Neuronal stem cell (in vitro differentiated cells): ENCODE results near the gene HOMER1.

Source experiments
- DNase-seq: peaks from one replicate; pipeline ENCODE4 v3.0.0-alpha.2; 2013; ENCODE audit warnings: low spot score
- H2AFZ ChIP-seq: one replicate; pipeline ENCODE4 v1.6.1; 2013; ENCODE audit warnings: mild to moderate bottlenecking, low read length, inconsistent platforms
- H2AK5ac ChIP-seq: 2 replicates; pipeline ENCODE4 v1.6.1; 2013; ENCODE audit warnings: low read depth, mild to moderate bottlenecking, inconsistent platforms, low read length, moderate library complexity, mixed read lengths
- H2BK120ac ChIP-seq: 2 replicates; pipeline ENCODE4 v1.6.1; 2013; ENCODE audit warnings: low read depth, mild to moderate bottlenecking, inconsistent platforms, low read length, moderate library complexity, mixed read lengths
- H2BK12ac ChIP-seq: one replicate; pipeline ENCODE4 v1.6.1; 2013; ENCODE audit warnings: low read length, inconsistent platforms
- H2BK15ac ChIP-seq: 2 replicates; pipeline ENCODE4 v1.6.1; 2013; ENCODE audit warnings: mild to moderate bottlenecking, low read length, inconsistent platforms, mixed read lengths
- H2BK5ac ChIP-seq: one replicate; pipeline ENCODE4 v1.6.1; 2013; ENCODE audit warnings: inconsistent platforms, mild to moderate bottlenecking, low read length, moderate library complexity
- H3K14ac ChIP-seq: one replicate; pipeline ENCODE4 v1.6.1; 2013; ENCODE audit warnings: low read length, inconsistent platforms
- H3K18ac ChIP-seq: 2 replicates; pipeline ENCODE4 v1.6.1; 2013; ENCODE audit warnings: low read length, inconsistent platforms
- H3K23ac ChIP-seq: 2 replicates; pipeline ENCODE4 v1.6.1; 2013; ENCODE audit warnings: low read depth, mild to moderate bottlenecking, mixed read lengths, low read length, inconsistent platforms; ENCODE audit not compliant: poor library complexity
- H3K27ac ChIP-seq: replicated peaks from 3 replicates; pipeline ENCODE4 v1.5.1; 2013; ENCODE audit warnings: low read length, inconsistent platforms
- H3K27me3 ChIP-seq, 3 experiments: 2 replicates each; pipeline ENCODE4 v1.6.1; 2013; ENCODE audit warnings: low read length in 3 of 3, mild to moderate bottlenecking in 2 of 3, inconsistent platforms in 1 of 3, low read depth in 1 of 3, mixed read lengths in 1 of 3, moderate library complexity in 1 of 3; ENCODE audit not compliant: control insufficient read depth in 3 of 3, insufficient read depth in 3 of 3
- H3K36me3 ChIP-seq, 2 donors: replicated peaks in 1 of 2; 2 replicates each; pipeline ENCODE4 v1.6.1; 2013; ENCODE audit warnings: low read length in 2 of 2; ENCODE audit not compliant: control insufficient read depth in 2 of 2, insufficient read depth in 2 of 2
- H3K4ac ChIP-seq: 2 replicates; pipeline ENCODE4 v1.6.1; 2013; ENCODE audit warnings: inconsistent platforms, mild to moderate bottlenecking, low read length, moderate library complexity
- H3K4me1 ChIP-seq, 2 donors: 1 replicate in 1 of 2; 2 replicates in 1 of 2; pipeline ENCODE4 v1.6.1; 2013; ENCODE audit warnings: low read length in 2 of 2, low read depth in 1 of 2; ENCODE audit not compliant: control insufficient read depth in 2 of 2, insufficient read depth in 1 of 2
- H3K4me2 ChIP-seq: one replicate; pipeline ENCODE4 v1.6.1; 2013; ENCODE audit warnings: mild to moderate bottlenecking, low read length, inconsistent platforms; ENCODE audit not compliant: insufficient read depth, poor library complexity, severe bottlenecking
- H3K4me3 ChIP-seq, 2 donors: 2 replicates each; pipeline ENCODE4 v1.5.1; 2013; ENCODE audit warnings: low read length in 2 of 2, mild to moderate bottlenecking in 2 of 2, inconsistent platforms in 1 of 2, moderate library complexity in 1 of 2
- H3K79me1 ChIP-seq: one replicate; pipeline ENCODE4 v1.6.1; 2013; ENCODE audit warnings: low read depth, mild to moderate bottlenecking, inconsistent platforms, low read length, moderate library complexity
- H3K9ac ChIP-seq: one replicate; pipeline ENCODE4 v1.6.1; 2013; ENCODE audit warnings: mild to moderate bottlenecking, low read depth, low read length, inconsistent platforms; ENCODE audit not compliant: poor library complexity
- H3K9me3 ChIP-seq, 2 donors: replicated peaks in 1 of 2; 2 replicates each; pipeline versions ENCODE3 to v1.6.1; 2013; ENCODE audit warnings: low read length in 2 of 2, mild to moderate bottlenecking in 2 of 2, inconsistent platforms in 1 of 2, low read depth in 1 of 2, mixed read lengths in 1 of 2, moderate library complexity in 1 of 2; ENCODE audit not compliant: control insufficient read depth in 2 of 2, insufficient read depth in 1 of 2
- H4K8ac ChIP-seq: one replicate; pipeline ENCODE4 v1.6.1; 2013; ENCODE audit warnings: low read depth, mild to moderate bottlenecking, inconsistent platforms, low read length, moderate library complexity
- H4K91ac ChIP-seq: one replicate; pipeline ENCODE4 v1.6.1; 2013; ENCODE audit warnings: low read length, low read depth, mild to moderate bottlenecking, inconsistent platforms; ENCODE audit not compliant: poor library complexity
- WGBS, 2 donors: extraction: QIAGEN DNeasy Blood & Tissue Kit; methylation state at CpG; one replicate each; pipeline ENCODE4 v1.1.7; 2013; ENCODE audit warnings: missing lambda C conversion rate in 2 of 2, mixed read lengths in 1 of 2; ENCODE audit not compliant: insufficient read length in 2 of 2, insufficient replicate concordance in 1 of 2; ENCODE audit errors: extremely low coverage in 2 of 2; 5-methylcytosine and 5-hydroxymethylcytosine counted together

HOMER1 gene

GRCh38 chr5:79454043-79454442 lies 59.9 kb downstream of the HOMER1 start:
- Histone ChIP-seq H4K91ac (no peak overlapping the region), H2BK120ac (no peak overlapping the region), H3K36me3 (peaks cover 0 to 32% of the 10 kb centered on the region in 2 donors), H3K9ac (no peak overlapping the region), H2BK5ac (no peak overlapping the region), H3K14ac (no peak overlapping the region), H2AFZ (no peak overlapping the region), H3K79me1 (no peaks in the 10 kb centered on the region), H2BK15ac (no peak overlapping the region), H2AK5ac (no peak overlapping the region), H3K4ac (no peak overlapping the region), H3K27ac (no peak overlapping the region), H3K23ac (no peak overlapping the region), H3K4me2 (no peak overlapping the region), H3K4me1 (no peaks in the 10 kb centered on the region), H3K4me3 (no peak overlapping the region), H2BK12ac (no peak overlapping the region), H3K18ac (no peak overlapping the region), H3K9me3 (no peaks in the 10 kb centered on the region), H4K8ac (no peak overlapping the region), H3K27me3 (no peaks in the 10 kb centered on the region)
- DNase-seq = no peak
- no CpG with 5 or more reads among the region's 4 CpGs for WGBS, 2 donors

GRCh38 chr5:79448336-79448735 lies 65.6 kb downstream of the HOMER1 start:
- Histone ChIP-seq H3K36me3 (peaks cover 0 to 35% of the 10 kb centered on the region in 2 donors), H3K14ac (no peak overlapping the region), H3K23ac (no peak overlapping the region), H2AFZ (no peak overlapping the region), H2BK120ac (no peak overlapping the region), H4K91ac (no peak overlapping the region), H3K27me3 (no peaks in the 10 kb centered on the region), H4K8ac (no peak overlapping the region), H3K4me2 (no peak overlapping the region), H2BK12ac (no peak overlapping the region), H3K4me3 (no peak overlapping the region), H2BK15ac (no peak overlapping the region), H2BK5ac (no peak overlapping the region), H2AK5ac (no peak overlapping the region), H3K4me1 (no peaks in the 10 kb centered on the region), H3K18ac (no peak overlapping the region), H3K27ac (no peak overlapping the region), H3K9me3 (no peaks in the 10 kb centered on the region), H3K79me1 (no peaks in the 10 kb centered on the region), H3K4ac (no peak overlapping the region), H3K9ac (no peak overlapping the region)
- DNase-seq = no peak
- no CpG with 5 or more reads among the region's 2 CpGs for WGBS, 2 donors

- H3K79me1 ChIP-seq = no peaks in the 10 kb centered on the region
- H3K18ac ChIP-seq = no peak overlapping the region
- H3K4ac ChIP-seq = no peak overlapping the region
- H3K4me2 ChIP-seq = no peak overlapping the region
- H2BK15ac ChIP-seq = no peak overlapping the region
- H3K4me1 ChIP-seq = no peaks in the 10 kb centered on the region
- H3K4me3 ChIP-seq = no peak overlapping the region
- peaks cover 3 to 28% of the 10 kb centered on the region in 2 donors for H3K36me3 ChIP-seq
- no peaks in the 10 kb centered on the region for H3K27me3 ChIP-seq
- H3K27ac ChIP-seq = no peak overlapping the region
- H3K14ac ChIP-seq = no peak overlapping the region
- no peak overlapping the region for H4K91ac ChIP-seq
- H3K23ac ChIP-seq = no peak overlapping the region
- no peaks in the 10 kb centered on the region for H3K9me3 ChIP-seq
- no peak overlapping the region for H2BK120ac ChIP-seq
- H3K9ac ChIP-seq = no peak overlapping the region
- no peak overlapping the region for H2AFZ ChIP-seq
- H2BK5ac ChIP-seq = no peak overlapping the region
- H2BK12ac ChIP-seq = no peak overlapping the region
- WGBS, 2 donors = no CpG with 5 or more reads among the region's 2 CpGs
- no peak overlapping the region for H4K8ac ChIP-seq
- H2AK5ac ChIP-seq = no peak overlapping the region
- no peak for DNase-seq
Observed at GRCh38 chr5:79436821-79437220, 77.1 kb downstream of the HOMER1 start.

GRCh38 chr5:79436224-79436623 lies 77.7 kb downstream of the HOMER1 start:
- no peak overlapping the region for H3K4ac ChIP-seq
- no peak overlapping the region for H3K4me2 ChIP-seq
- DNase-seq = no peak
- H3K23ac ChIP-seq = no peak overlapping the region
- no CpG with 5 or more reads among the region's 3 CpGs for WGBS, 2 donors
- no peak overlapping the region for H3K14ac ChIP-seq
- no peak overlapping the region for H4K8ac ChIP-seq
- no peak overlapping the region for H3K4me3 ChIP-seq
- no peak overlapping the region for H3K18ac ChIP-seq
- H2AK5ac ChIP-seq = no peak overlapping the region
- H2BK12ac ChIP-seq = no peak overlapping the region
- H2BK5ac ChIP-seq = no peak overlapping the region
- no peak overlapping the region for H2BK120ac ChIP-seq
- peaks cover 3 to 30% of the 10 kb centered on the region in 2 donors for H3K36me3 ChIP-seq
- no peak overlapping the region for H4K91ac ChIP-seq
- H3K9ac ChIP-seq = no peak overlapping the region
- H2AFZ ChIP-seq = no peak overlapping the region
- no peaks in the 10 kb centered on the region for H3K79me1 ChIP-seq
- H3K4me1 ChIP-seq = no peaks in the 10 kb centered on the region
- H3K9me3 ChIP-seq = no peaks in the 10 kb centered on the region
- H3K27ac ChIP-seq = no peak overlapping the region
- H3K27me3 ChIP-seq = no peaks in the 10 kb centered on the region
- no peak overlapping the region for H2BK15ac ChIP-seq
